NT2/D1 (cell line): Measurements from ENCODE around the gene XIST.

Experiments
- DNase-seq: peaks from one replicate; pipeline ENCODE4 v3.0.0-alpha.2; 2011; ENCODE audit warnings: low read depth, low spot score
- H3K27me3 ChIP-seq: 2 replicates; pipeline ENCODE4 v1.6.0; 2011; ENCODE audit warnings: mild to moderate bottlenecking; ENCODE audit not compliant: insufficient read length, insufficient read depth
- H3K36me3 ChIP-seq: 2 replicates; pipeline ENCODE4 v1.6.1; 2011; ENCODE audit warnings: mild to moderate bottlenecking, low read length, mixed read lengths; ENCODE audit not compliant: insufficient read depth, insufficient read length
- H3K4me1 ChIP-seq: 2 replicates; pipeline ENCODE4 v1.5.1; 2011; ENCODE audit not compliant: insufficient read depth, insufficient read length
- H3K4me3 ChIP-seq: 2 replicates; pipeline ENCODE4 v1.5.1; 2011; ENCODE audit warnings: low read depth; ENCODE audit not compliant: insufficient read length
- H3K9ac ChIP-seq: 2 replicates; pipeline ENCODE4 v1.6.0; 2011; ENCODE audit warnings: low read depth; ENCODE audit not compliant: insufficient read length
- H3K9me3 ChIP-seq: 2 replicates; pipeline ENCODE4 v1.5.1; 2011; ENCODE audit warnings: mild to moderate bottlenecking, low read length; ENCODE audit not compliant: insufficient read depth
- SUZ12 ChIP-seq: IDR thresholded peaks from 2 replicates; pipeline ENCODE4 v1.6.1; 2011; ENCODE audit not compliant: insufficient read length, insufficient read depth; ENCODE audit errors: extremely low read depth
- YY1 ChIP-seq: IDR thresholded peaks from 2 replicates; pipeline ENCODE4 v1.6.1; 2011; ENCODE audit not compliant: insufficient read length, insufficient read depth
- ZNF274 ChIP-seq: IDR thresholded peaks from 2 replicates; pipeline ENCODE4 v1.6.1; 2011; ENCODE audit warnings: mild to moderate bottlenecking, low read depth, low read length

The XIST gene

GRCh38 chrX:73838123-73838522, 14.4 kb downstream of the XIST start:
- no peaks in the 10 kb centered on the region for H3K4me1 ChIP-seq
- H3K9ac ChIP-seq = no peak overlapping the region
- no peak overlapping the region for H3K4me3 ChIP-seq
- H3K36me3 ChIP-seq = no peaks in the 10 kb centered on the region
- TF ChIP-seq YY1 (no peak), SUZ12 (no peak), ZNF274 (no peak)
- no peaks in the 10 kb centered on the region for H3K27me3 ChIP-seq
- H3K9me3 ChIP-seq = no peaks in the 10 kb centered on the region
- DNase-seq = no peak

- Histone ChIP-seq H3K9me3 (no peaks in the 10 kb centered on the region), H3K36me3 (no peaks in the 10 kb centered on the region), H3K4me3 (no peak overlapping the region), H3K4me1 (no peaks in the 10 kb centered on the region), H3K9ac (no peak overlapping the region), H3K27me3 (no peaks in the 10 kb centered on the region)
- TF ChIP-seq ZNF274 = no peak
- no peak for TF ChIP-seq SUZ12
- no peak for TF ChIP-seq YY1
- no peak for DNase-seq
These were observed 15.5 kb downstream of the XIST start for GRCh38 chrX:73836956-73837477.

- TF ChIP-seq YY1 (no peak), ZNF274 (no peak), SUZ12 (no peak)
- H3K4me1 ChIP-seq = no peaks in the 10 kb centered on the region
- H3K27me3 ChIP-seq = no peaks in the 10 kb centered on the region
- no peak for DNase-seq
- no peaks in the 10 kb centered on the region for H3K36me3 ChIP-seq
- no peak overlapping the region for H3K9ac ChIP-seq
- H3K4me3 ChIP-seq = no peak overlapping the region
- no peaks in the 10 kb centered on the region for H3K9me3 ChIP-seq
These were observed 18.3 kb downstream of the XIST start for GRCh38 chrX:73834219-73834618.

GRCh38 chrX:73832319-73832718, 20.2 kb downstream of the XIST start:
- no peak for DNase-seq
- no peak for TF ChIP-seq YY1
- TF ChIP-seq SUZ12 = no peak
- TF ChIP-seq ZNF274 = no peak
- no peak overlapping the region for H3K9ac ChIP-seq
- no peaks in the 10 kb centered on the region for H3K9me3 ChIP-seq
- no peaks in the 10 kb centered on the region for H3K4me1 ChIP-seq
- H3K4me3 ChIP-seq = no peak overlapping the region
- H3K36me3 ChIP-seq = no peaks in the 10 kb centered on the region
- H3K27me3 ChIP-seq = no peaks in the 10 kb centered on the region

GRCh38 chrX:73831500-73831899, 21.0 kb downstream of the XIST start:
- H3K27me3 ChIP-seq = no peaks in the 10 kb centered on the region
- H3K36me3 ChIP-seq = no peaks in the 10 kb centered on the region
- no peaks in the 10 kb centered on the region for H3K4me1 ChIP-seq
- H3K4me3 ChIP-seq = no peak overlapping the region
- H3K9me3 ChIP-seq = no peaks in the 10 kb centered on the region
- H3K9ac ChIP-seq = no peak overlapping the region
- DNase-seq = no peak
- no peak for TF ChIP-seq ZNF274
- no peak for TF ChIP-seq SUZ12
- TF ChIP-seq YY1 = no peak

- Histone ChIP-seq H3K4me3 (no peak overlapping the region), H3K9ac (no peak overlapping the region), H3K9me3 (no peaks in the 10 kb centered on the region), H3K4me1 (no peaks in the 10 kb centered on the region), H3K36me3 (no peaks in the 10 kb centered on the region), H3K27me3 (no peaks in the 10 kb centered on the region)
- DNase-seq = no peak
- TF ChIP-seq YY1 (no peak), SUZ12 (no peak), ZNF274 (no peak)
These were observed 21.8 kb downstream of the XIST start for GRCh38 chrX:73830489-73831414.

GRCh38 chrX:73829890-73830466, 22.5 kb downstream of the XIST start:
- Histone ChIP-seq H3K36me3 (no peaks in the 10 kb centered on the region), H3K27me3 (no peaks in the 10 kb centered on the region), H3K9me3 (no peaks in the 10 kb centered on the region), H3K4me3 (no peak overlapping the region), H3K9ac (no peak overlapping the region), H3K4me1 (no peaks in the 10 kb centered on the region)
- TF ChIP-seq ZNF274 (no peak), SUZ12 (no peak)
- DNase-seq = no peak
